WI38 (cell line): ENCODE data around the gene TMX1.

Source experiments
- H3K4me3 ChIP-seq: 2 replicates; pipeline ENCODE4 v1.5.1; 2011; ENCODE audit warnings: low read depth, mild to moderate bottlenecking, control low read depth, low read length
- TF ChIP-seq, protein P1 (sequence below): IDR thresholded peaks from 2 replicates; pipeline ENCODE4 v1.5.1; 2012; ENCODE audit warnings: low read depth, mild to moderate bottlenecking, control low read depth, low read length

Gene TMX1

DNA sequence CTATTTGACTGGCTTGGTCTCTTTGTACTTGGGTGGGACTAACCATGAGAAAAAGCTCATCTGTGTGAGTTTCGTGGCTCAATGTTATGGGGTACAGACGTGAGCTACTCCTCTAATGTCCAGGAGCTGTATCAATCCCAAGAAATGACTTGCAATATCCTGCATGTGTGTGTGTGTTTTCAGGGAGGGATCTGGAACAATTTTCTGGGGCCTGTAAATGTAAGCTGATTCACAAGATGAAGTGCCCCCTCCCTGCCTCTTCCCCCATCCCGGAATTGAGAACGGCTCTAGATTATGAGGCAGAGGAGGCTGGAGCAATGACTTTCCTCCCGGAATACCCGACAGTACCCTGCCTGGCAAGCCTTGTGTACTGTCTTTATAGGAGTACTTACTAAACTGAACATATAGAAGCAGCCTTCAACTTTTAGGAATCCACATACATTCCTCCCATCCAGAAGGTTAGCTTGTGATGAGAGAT, 53.9 kb downstream of the TMX1 start:
- TF ChIP-seq, protein P1, sequence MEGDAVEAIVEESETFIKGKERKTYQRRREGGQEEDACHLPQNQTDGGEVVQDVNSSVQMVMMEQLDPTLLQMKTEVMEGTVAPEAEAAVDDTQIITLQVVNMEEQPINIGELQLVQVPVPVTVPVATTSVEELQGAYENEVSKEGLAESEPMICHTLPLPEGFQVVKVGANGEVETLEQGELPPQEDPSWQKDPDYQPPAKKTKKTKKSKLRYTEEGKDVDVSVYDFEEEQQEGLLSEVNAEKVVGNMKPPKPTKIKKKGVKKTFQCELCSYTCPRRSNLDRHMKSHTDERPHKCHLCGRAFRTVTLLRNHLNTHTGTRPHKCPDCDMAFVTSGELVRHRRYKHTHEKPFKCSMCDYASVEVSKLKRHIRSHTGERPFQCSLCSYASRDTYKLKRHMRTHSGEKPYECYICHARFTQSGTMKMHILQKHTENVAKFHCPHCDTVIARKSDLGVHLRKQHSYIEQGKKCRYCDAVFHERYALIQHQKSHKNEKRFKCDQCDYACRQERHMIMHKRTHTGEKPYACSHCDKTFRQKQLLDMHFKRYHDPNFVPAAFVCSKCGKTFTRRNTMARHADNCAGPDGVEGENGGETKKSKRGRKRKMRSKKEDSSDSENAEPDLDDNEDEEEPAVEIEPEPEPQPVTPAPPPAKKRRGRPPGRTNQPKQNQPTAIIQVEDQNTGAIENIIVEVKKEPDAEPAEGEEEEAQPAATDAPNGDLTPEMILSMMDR = no peak
- no peak overlapping the region for H3K4me3 ChIP-seq

DNA sequence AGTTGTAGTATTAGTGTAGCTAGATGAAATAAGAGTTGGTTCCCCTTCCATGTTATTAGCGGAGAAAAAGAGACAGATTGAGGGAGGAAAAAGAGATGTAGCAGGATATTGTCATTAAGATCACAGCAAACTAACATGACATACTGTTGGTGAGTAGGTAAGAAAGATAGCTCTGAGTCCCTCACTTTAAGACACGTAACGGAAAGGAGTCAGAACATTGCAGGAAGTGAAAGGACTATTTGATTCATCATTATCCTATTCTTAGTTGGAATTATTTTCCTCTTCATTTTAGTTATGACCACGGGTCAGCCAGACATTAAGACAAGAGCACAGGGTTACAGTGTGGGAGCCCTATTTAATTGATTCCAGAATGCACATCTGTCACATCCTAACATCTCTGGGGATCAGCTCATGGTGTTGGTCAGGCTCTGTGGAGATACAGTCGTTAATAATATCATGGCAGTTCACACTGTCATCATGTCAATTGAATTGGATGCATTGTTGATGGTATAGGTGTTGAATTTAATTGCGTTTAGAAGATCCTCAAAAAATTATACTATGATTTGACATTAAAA, 55.0 kb downstream of the TMX1 start:
- TF ChIP-seq, protein P1 = no peak
- no peak overlapping the region for H3K4me3 ChIP-seq

GRCh38 chr14:51295646-51296263, 55.7 kb downstream of the TMX1 start:
- H3K4me3 ChIP-seq = no peak overlapping the region
- TF ChIP-seq, protein P1 = no peak

DNA sequence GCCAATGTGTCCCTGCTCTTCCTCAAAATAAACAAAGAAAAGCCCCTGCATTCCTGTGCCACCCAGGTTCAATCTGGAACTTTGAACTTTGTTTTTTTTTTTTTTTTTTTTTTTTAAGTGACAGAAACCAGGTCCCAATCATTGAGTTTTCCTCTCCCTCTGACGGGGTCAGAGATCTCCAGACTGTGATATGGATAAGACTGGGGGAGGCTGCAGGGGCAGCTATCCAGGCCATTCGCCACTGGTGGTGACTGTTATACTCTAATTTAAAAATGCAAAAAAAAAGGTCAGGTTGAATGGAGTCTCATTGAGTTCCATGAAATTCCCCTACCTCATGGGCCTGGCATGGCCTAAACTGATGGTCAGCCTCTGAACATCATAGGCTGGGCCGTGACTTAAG, 57.0 kb downstream of the TMX1 start:
- TF ChIP-seq, protein P1 = no peak
- H3K4me3 ChIP-seq = no peak overlapping the region

GRCh38 chr14:51298895-51299294, 58.8 kb downstream of the TMX1 start:
- TF ChIP-seq, protein P1 = no peak
- H3K4me3 ChIP-seq = no peak overlapping the region

GRCh38 chr14:51302295-51303030, 62.4 kb downstream of the TMX1 start:
- TF ChIP-seq, protein P1 = no peak

GRCh38 chr14:51304438-51304837, 64.4 kb downstream of the TMX1 start:
- no peak overlapping the region for H3K4me3 ChIP-seq
- TF ChIP-seq, protein P1 = no peak

More at GRCh38 chr14:51302295-51303030, 62.4 kb downstream of the TMX1 start:
- no peak overlapping the region for H3K4me3 ChIP-seq
